GM23338 (cell line): ENCODE results near the gene SLC4A2. TPM values are rescaled to one million over a fixed set of nuclear protein-coding genes. Genes with fewer than 3 reads are reported as not detected.

ENCODE experiments used
- ATAC-seq: fragments of 200-7000 bp; cut with Tn5 transposase; 3 replicates; pipeline ENCODE4 v1.9.1; 2020
- DNase-seq: peaks from one replicate; pipeline ENCODE4 v3.0.0-alpha.2; 2015; ENCODE audit warnings: low spot score
- H2AFZ ChIP-seq: fragments of 200-600 bp; sonication (generic); 2 replicates; pipeline ENCODE4 v1.8.0; 2016; ENCODE audit warnings: antibody characterized with exemption, mild to moderate bottlenecking, moderate library complexity
- H3F3A ChIP-seq: fragments of 200-600 bp; sonication (generic); replicated peaks from 2 replicates; pipeline ENCODE4 v1.8.0; 2017; ENCODE audit warnings: antibody characterized with exemption, mixed run types, low read depth
- H3K27ac ChIP-seq: fragments of 200-600 bp; sonication (generic); 2 replicates; pipeline ENCODE4 v1.6.1; 2016; ENCODE audit warnings: low read depth
- H3K27me3 ChIP-seq: fragments of 200-600 bp; sonication (generic); 2 replicates; pipeline ENCODE4 v1.8.0; 2016; ENCODE audit warnings: mild to moderate bottlenecking, mixed run types, moderate library complexity; ENCODE audit not compliant: insufficient read depth
- H3K36me3 ChIP-seq: fragments of 200-600 bp; sonication (generic); 2 replicates; pipeline ENCODE4 v1.8.0; 2016; ENCODE audit warnings: mild to moderate bottlenecking; ENCODE audit not compliant: insufficient read depth
- H3K4me1 ChIP-seq: fragments of 200-600 bp; sonication (generic); 2 replicates; pipeline ENCODE4 v1.8.0; 2016; ENCODE audit warnings: mild to moderate bottlenecking, moderate library complexity; ENCODE audit not compliant: insufficient read depth
- H3K4me2 ChIP-seq: fragments of 200-600 bp; sonication (generic); 2 replicates; pipeline ENCODE4 v1.7.1; 2017; ENCODE audit warnings: mixed run types
- H3K4me3 ChIP-seq: fragments of 200-600 bp; sonication (generic); 2 replicates; pipeline ENCODE4 v1.6.1; 2016; ENCODE audit warnings: mixed run types
- H3K79me2 ChIP-seq: fragments of 200-600 bp; sonication (generic); replicated peaks from 2 replicates; pipeline ENCODE4 v1.8.0; 2017; ENCODE audit warnings: mild to moderate bottlenecking; ENCODE audit not compliant: insufficient read depth
- H3K9me2 ChIP-seq: fragments of 200-600 bp; sonication (generic); 2 replicates; pipeline ENCODE4 v1.8.0; 2017; ENCODE audit not compliant: insufficient read depth
- H4K20me1 ChIP-seq: fragments of 200-600 bp; sonication (generic); replicated peaks from 2 replicates; pipeline ENCODE4 v1.8.0; 2017; ENCODE audit warnings: mild to moderate bottlenecking; ENCODE audit not compliant: insufficient read depth
- H3K27ac Mint-ChIP-seq: 2 replicates; pipeline ENCODE4 v1.8.0; 2020; ENCODE audit warnings: inconsistent platforms, mild to moderate bottlenecking, moderate library complexity, mixed read lengths
- H3K27me3 Mint-ChIP-seq: 3 replicates; pipeline ENCODE4 v1.8.0; 2022; ENCODE audit warnings: low read depth, mild to moderate bottlenecking, moderate library complexity, mixed read lengths, inconsistent platforms; ENCODE audit not compliant: insufficient read depth, poor library complexity
- H3K36me3 Mint-ChIP-seq: 3 replicates; pipeline ENCODE4 v1.8.0; 2021; ENCODE audit warnings: low read depth, mild to moderate bottlenecking, inconsistent platforms, moderate library complexity, mixed read lengths
- H3K4me1 Mint-ChIP-seq: 3 replicates; pipeline ENCODE4 v1.8.0; 2020; ENCODE audit warnings: mild to moderate bottlenecking, inconsistent platforms, mixed read lengths
- H3K4me3 Mint-ChIP-seq: 3 replicates; pipeline ENCODE4 v1.8.0; 2021; ENCODE audit warnings: moderate library complexity, mild to moderate bottlenecking, inconsistent platforms, mixed read lengths
- H3K9me3 Mint-ChIP-seq: 3 replicates; pipeline ENCODE4 v1.8.0; 2020; ENCODE audit warnings: moderate library complexity, mild to moderate bottlenecking, inconsistent platforms, mixed read lengths
- CREB1 ChIP-seq: fragments of 250-450 bp; sonication (Bioruptor Pico); IDR thresholded peaks from 2 replicates; pipeline ENCODE4 v1.5.0; 2020; ENCODE audit warnings: low read depth, mild to moderate bottlenecking, moderate library complexity
- EZH2phosphoT487 ChIP-seq: fragments of 200-600 bp; sonication (generic); IDR thresholded peaks from one replicate; pipeline ENCODE4 v1.8.1; 2018; ENCODE audit warnings: antibody characterized with exemption; ENCODE audit not compliant: unreplicated experiment
- JUNB ChIP-seq: IDR thresholded peaks from one replicate; pipeline ENCODE4 v1.6.1; 2016; ENCODE audit warnings: antibody characterized with exemption; ENCODE audit not compliant: unreplicated experiment
- NANOG ChIP-seq: IDR thresholded peaks from 2 replicates; pipeline ENCODE4 v1.6.1; 2016; ENCODE audit warnings: antibody characterized with exemption, borderline replicate concordance
- POLR2AphosphoS5 ChIP-seq: IDR thresholded peaks from 2 replicates; pipeline ENCODE4 v1.6.1; 2016; ENCODE audit warnings: antibody characterized with exemption, low read depth
- STAT1 ChIP-seq: IDR thresholded peaks from one replicate; pipeline ENCODE4 v1.6.1; 2016; ENCODE audit warnings: antibody characterized with exemption; ENCODE audit not compliant: unreplicated experiment
- ZNF331 ChIP-seq: fragments of 250-450 bp; sonication (Bioruptor Pico); IDR thresholded peaks from 2 replicates; pipeline ENCODE4 v1.5.0; 2020; ENCODE audit warnings: low read depth, mild to moderate bottlenecking, moderate library complexity
- polyA plus RNA-seq: library from polyadenylated mRNA; unstranded; fragments of >200 nt; fragmentation: Nextera tagmentation; extraction: Ambion mirVana; gene quantifications from 2 replicates; pipeline ENCODE4 v1.2.1, GENCODE V29; 2016
- total RNA-seq: library from RNA; depleted of rRNA; stranded (reverse); fragments of >200 nt; shearing (Covaris generic); gene quantifications from 2 replicates; pipeline ENCODE4 v1.2.3, GENCODE V29; 2014
- TF ChIP-seq, protein P1 (sequence below): IDR thresholded peaks from one replicate; pipeline ENCODE4 v1.6.1; 2018; ENCODE audit warnings: antibody characterized with exemption; ENCODE audit not compliant: unreplicated experiment
- TF ChIP-seq, protein P2 (sequence below), 2 experiments: fragments of 200-600 bp in 1 of 2; sonication (generic) in 1 of 2; conservative IDR thresholded peaks; 2 replicates each; pipeline versions ENCODE4 v1.5.1 to v1.6.1; 2016 to 2017; ENCODE audit warnings: antibody characterized with exemption in 2 of 2, low read depth in 2 of 2, mild to moderate bottlenecking in 2 of 2, moderate library complexity in 1 of 2
- TF ChIP-seq, protein P3 (sequence below): IDR thresholded peaks from 2 replicates; pipeline ENCODE4 v1.6.1; 2016; ENCODE audit warnings: antibody characterized with exemption

Gene SLC4A2
- total and polyA plus RNA-seq, 2 experiments from 2014 or later, result 64.8 to 106 TPM

DNA sequence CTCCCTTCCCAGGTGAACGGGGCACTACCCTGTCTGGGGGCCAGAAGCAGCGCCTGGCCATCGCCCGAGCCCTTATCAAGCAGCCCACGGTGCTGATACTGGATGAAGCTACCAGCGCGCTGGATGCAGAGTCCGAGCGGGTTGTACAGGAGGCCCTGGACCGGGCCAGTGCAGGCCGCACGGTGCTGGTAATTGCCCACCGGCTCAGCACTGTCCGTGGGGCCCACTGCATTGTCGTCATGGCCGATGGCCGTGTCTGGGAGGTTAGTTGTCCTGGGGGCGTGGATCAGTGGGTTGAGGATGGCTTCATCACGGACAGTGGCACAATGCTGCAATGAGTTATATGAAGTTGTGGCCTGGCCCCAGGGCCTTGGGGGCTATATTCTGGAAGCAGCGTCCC is 15.4 kb upstream of the SLC4A2 start:
- H3K79me2 ChIP-seq, result no peaks in the 10 kb centered on the region
- peaks cover 19% of the 10 kb centered on the region for H3K27me3 Mint-ChIP-seq
- TF ChIP-seq STAT1 (no peak), CREB1 (no peak), EZH2phosphoT487 (no peak), JUNB (no peak), ZNF331 (CRISPR knock-in tag) (no peak), NANOG (no peak)
- TF ChIP-seq, protein P1, sequence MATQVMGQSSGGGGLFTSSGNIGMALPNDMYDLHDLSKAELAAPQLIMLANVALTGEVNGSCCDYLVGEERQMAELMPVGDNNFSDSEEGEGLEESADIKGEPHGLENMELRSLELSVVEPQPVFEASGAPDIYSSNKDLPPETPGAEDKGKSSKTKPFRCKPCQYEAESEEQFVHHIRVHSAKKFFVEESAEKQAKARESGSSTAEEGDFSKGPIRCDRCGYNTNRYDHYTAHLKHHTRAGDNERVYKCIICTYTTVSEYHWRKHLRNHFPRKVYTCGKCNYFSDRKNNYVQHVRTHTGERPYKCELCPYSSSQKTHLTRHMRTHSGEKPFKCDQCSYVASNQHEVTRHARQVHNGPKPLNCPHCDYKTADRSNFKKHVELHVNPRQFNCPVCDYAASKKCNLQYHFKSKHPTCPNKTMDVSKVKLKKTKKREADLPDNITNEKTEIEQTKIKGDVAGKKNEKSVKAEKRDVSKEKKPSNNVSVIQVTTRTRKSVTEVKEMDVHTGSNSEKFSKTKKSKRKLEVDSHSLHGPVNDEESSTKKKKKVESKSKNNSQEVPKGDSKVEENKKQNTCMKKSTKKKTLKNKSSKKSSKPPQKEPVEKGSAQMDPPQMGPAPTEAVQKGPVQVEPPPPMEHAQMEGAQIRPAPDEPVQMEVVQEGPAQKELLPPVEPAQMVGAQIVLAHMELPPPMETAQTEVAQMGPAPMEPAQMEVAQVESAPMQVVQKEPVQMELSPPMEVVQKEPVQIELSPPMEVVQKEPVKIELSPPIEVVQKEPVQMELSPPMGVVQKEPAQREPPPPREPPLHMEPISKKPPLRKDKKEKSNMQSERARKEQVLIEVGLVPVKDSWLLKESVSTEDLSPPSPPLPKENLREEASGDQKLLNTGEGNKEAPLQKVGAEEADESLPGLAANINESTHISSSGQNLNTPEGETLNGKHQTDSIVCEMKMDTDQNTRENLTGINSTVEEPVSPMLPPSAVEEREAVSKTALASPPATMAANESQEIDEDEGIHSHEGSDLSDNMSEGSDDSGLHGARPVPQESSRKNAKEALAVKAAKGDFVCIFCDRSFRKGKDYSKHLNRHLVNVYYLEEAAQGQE, result no peak
- TF ChIP-seq, protein P2, sequence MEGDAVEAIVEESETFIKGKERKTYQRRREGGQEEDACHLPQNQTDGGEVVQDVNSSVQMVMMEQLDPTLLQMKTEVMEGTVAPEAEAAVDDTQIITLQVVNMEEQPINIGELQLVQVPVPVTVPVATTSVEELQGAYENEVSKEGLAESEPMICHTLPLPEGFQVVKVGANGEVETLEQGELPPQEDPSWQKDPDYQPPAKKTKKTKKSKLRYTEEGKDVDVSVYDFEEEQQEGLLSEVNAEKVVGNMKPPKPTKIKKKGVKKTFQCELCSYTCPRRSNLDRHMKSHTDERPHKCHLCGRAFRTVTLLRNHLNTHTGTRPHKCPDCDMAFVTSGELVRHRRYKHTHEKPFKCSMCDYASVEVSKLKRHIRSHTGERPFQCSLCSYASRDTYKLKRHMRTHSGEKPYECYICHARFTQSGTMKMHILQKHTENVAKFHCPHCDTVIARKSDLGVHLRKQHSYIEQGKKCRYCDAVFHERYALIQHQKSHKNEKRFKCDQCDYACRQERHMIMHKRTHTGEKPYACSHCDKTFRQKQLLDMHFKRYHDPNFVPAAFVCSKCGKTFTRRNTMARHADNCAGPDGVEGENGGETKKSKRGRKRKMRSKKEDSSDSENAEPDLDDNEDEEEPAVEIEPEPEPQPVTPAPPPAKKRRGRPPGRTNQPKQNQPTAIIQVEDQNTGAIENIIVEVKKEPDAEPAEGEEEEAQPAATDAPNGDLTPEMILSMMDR (conservative IDR thresholded peaks at IDR 0.05; ENCODE audit: low read depth in 2 of 2), result no peak
- no peak overlapping the region for H3K4me3 Mint-ChIP-seq
- DNase-seq (no peak), ATAC-seq (no peak)
- no peaks in the 10 kb centered on the region for H3K36me3 ChIP-seq
- no peak overlapping the region for H3K4me2 ChIP-seq
- no peak overlapping the region for H3K27ac ChIP-seq
- H3F3A ChIP-seq, result no peaks in the 10 kb centered on the region
- no peaks in the 10 kb centered on the region for H3K9me2 ChIP-seq
- H3K4me3 ChIP-seq, result no peak overlapping the region
- H4K20me1 ChIP-seq, result no peaks in the 10 kb centered on the region
- no peak overlapping the region for H3K27ac Mint-ChIP-seq
- H3K4me1 ChIP-seq, result no peaks in the 10 kb centered on the region
- H2AFZ ChIP-seq, result no peak overlapping the region
- no peaks in the 10 kb centered on the region; the same call in 2 of the 3 replicates for H3K36me3 Mint-ChIP-seq
- peaks cover 2% of the 10 kb centered on the region; the same call in 1 of the 3 replicates for H3K4me1 Mint-ChIP-seq
- H3K27me3 ChIP-seq, result no peaks in the 10 kb centered on the region
- H3K9me3 Mint-ChIP-seq, result no peaks in the 10 kb centered on the region

DNA sequence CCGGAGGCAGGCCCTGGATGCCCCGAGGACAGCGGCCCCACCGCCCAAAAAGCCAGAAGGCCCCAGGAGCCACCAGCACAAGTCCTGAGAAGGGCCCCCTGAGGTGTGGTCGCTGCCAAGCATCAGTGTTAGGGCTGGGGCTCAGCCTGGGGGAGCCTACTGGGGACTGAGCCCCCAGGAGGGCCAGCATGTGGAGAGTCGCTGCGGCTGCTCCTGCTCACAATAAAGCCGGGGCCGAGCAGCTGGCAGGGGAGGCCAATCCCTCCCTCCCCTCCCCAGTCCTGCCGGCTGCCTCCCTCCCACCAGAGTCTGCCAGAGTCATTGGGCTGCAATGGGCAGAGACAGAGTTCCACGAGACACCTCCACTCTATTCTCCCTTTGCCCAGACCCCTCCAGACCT is 14.1 kb upstream of the SLC4A2 start:
- H3K27me3 Mint-ChIP-seq, result peaks cover 16% of the 10 kb centered on the region
- H3F3A ChIP-seq, result no peaks in the 10 kb centered on the region
- no peaks in the 10 kb centered on the region for H3K4me1 ChIP-seq
- DNase-seq (no peak), ATAC-seq (no peak)
- no peak overlapping the region for H3K4me2 ChIP-seq
- no peaks in the 10 kb centered on the region for H3K36me3 ChIP-seq
- TF ChIP-seq CREB1 (no peak), NANOG (no peak), POLR2AphosphoS5 (no peak), STAT1 (no peak)
- TF ChIP-seq, protein P3, sequence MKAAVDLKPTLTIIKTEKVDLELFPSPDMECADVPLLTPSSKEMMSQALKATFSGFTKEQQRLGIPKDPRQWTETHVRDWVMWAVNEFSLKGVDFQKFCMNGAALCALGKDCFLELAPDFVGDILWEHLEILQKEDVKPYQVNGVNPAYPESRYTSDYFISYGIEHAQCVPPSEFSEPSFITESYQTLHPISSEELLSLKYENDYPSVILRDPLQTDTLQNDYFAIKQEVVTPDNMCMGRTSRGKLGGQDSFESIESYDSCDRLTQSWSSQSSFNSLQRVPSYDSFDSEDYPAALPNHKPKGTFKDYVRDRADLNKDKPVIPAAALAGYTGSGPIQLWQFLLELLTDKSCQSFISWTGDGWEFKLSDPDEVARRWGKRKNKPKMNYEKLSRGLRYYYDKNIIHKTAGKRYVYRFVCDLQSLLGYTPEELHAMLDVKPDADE, result no peak
- no peak overlapping the region for H3K27ac ChIP-seq
- no peak overlapping the region for H3K27ac Mint-ChIP-seq
- H3K4me3 Mint-ChIP-seq, result no peak overlapping the region
- H3K9me3 Mint-ChIP-seq, result no peaks in the 10 kb centered on the region
- H3K27me3 ChIP-seq, result peaks cover 10% of the 10 kb centered on the region
- no peaks in the 10 kb centered on the region; the same call in 2 of the 3 replicates for H3K36me3 Mint-ChIP-seq
- H3K9me2 ChIP-seq, result no peaks in the 10 kb centered on the region
- peaks cover 4% of the 10 kb centered on the region for H3K4me1 Mint-ChIP-seq
- no peaks in the 10 kb centered on the region for H3K79me2 ChIP-seq
- no peaks in the 10 kb centered on the region for H4K20me1 ChIP-seq
- no peak overlapping the region for H2AFZ ChIP-seq
- no peak overlapping the region for H3K4me3 ChIP-seq
